Measurements from ENCODE around the gene TMEM121B. TPM values are rescaled to one million over a fixed set of nuclear protein-coding genes. Genes with fewer than 3 reads are reported as not detected.

Gene TMEM121B
- total RNA-seq, 4 donors from 2014 or later: 0.76 to 1.9 (median 1.6) TPM

GRCh38 chr22:17106785-17107546 is 14.2 kb downstream of the TMEM121B start:
- H3K4me1 ChIP-seq: no peaks in the 10 kb centered on the region
- peaks cover 82% of the 10 kb centered on the region for H3K36me3 ChIP-seq
- H3K27ac ChIP-seq: no peak overlapping the region
- H3K4me3 ChIP-seq: no peak overlapping the region
- no peak for DNase-seq (ENCODE audit: low spot score in 2 of 2)
- TF ChIP-seq POLR2AphosphoS5 (IDR thresholded peaks at IDR 0.05) (no peak), CTCF (IDR thresholded peaks at IDR 0.05) (no peak), EP300 (IDR thresholded peaks at IDR 0.05) (no peak), POLR2A (IDR thresholded peaks at IDR 0.05) (no peak)
- 78% methylated on average over 15 of the region's 15 CpGs for WGBS
- no peaks in the 10 kb centered on the region for H3K27me3 ChIP-seq
- no peaks in the 10 kb centered on the region for H3K9me3 ChIP-seq

- Histone ChIP-seq H3K27me3 (no peaks in the 10 kb centered on the region), H3K9me3 (no peaks in the 10 kb centered on the region), H3K4me1 (no peaks in the 10 kb centered on the region), H3K4me3 (no peak overlapping the region), H3K27ac (peak overlapping the region; percentile 29), H3K36me3 (peaks cover 89% of the 10 kb centered on the region)
- TF ChIP-seq EP300 (IDR thresholded peaks at IDR 0.05) (no peak), POLR2A (IDR thresholded peaks at IDR 0.05) (no peak), POLR2AphosphoS5 (IDR thresholded peaks at IDR 0.05) (no peak), CTCF (IDR thresholded peaks at IDR 0.05) (no peak)
- 84% methylated on average over 12 of the region's 12 CpGs for WGBS
- no peak for DNase-seq (ENCODE audit: low spot score in 2 of 2)
Observed at GRCh38 chr22:17106161-17106784, 14.9 kb downstream of the TMEM121B start.

GRCh38 chr22:17105143-17106129 is 15.7 kb downstream of the TMEM121B start:
- Histone ChIP-seq H3K9me3 (no peaks in the 10 kb centered on the region), H3K27me3 (no peaks in the 10 kb centered on the region), H3K27ac (no peak overlapping the region), H3K4me1 (no peaks in the 10 kb centered on the region), H3K36me3 (peaks cover 93% of the 10 kb centered on the region), H3K4me3 (no peak overlapping the region)
- no peak for TF ChIP-seq POLR2AphosphoS5 (IDR thresholded peaks at IDR 0.05)
- no peak for TF ChIP-seq CTCF (IDR thresholded peaks at IDR 0.05)
- no peak for TF ChIP-seq EP300 (IDR thresholded peaks at IDR 0.05)
- TF ChIP-seq POLR2A (IDR thresholded peaks at IDR 0.05): no peak
- no peak for DNase-seq (ENCODE audit: low spot score in 2 of 2)
- WGBS: 84% methylated on average over 12 of the region's 22 CpGs

- WGBS: 94% methylated on average over 13 of the region's 14 CpGs
- no peaks in the 10 kb centered on the region for H3K27me3 ChIP-seq
Observed at GRCh38 chr22:17104336-17104935, 16.7 kb downstream of the TMEM121B start.

More at GRCh38 chr22:17104336-17104935, 16.7 kb downstream of the TMEM121B start:
- no peak overlapping the region for H3K4me3 ChIP-seq
- H3K36me3 ChIP-seq: peaks cover 96% of the 10 kb centered on the region
- no peak overlapping the region for H3K27ac ChIP-seq
- no peaks in the 10 kb centered on the region for H3K9me3 ChIP-seq
- H3K4me1 ChIP-seq: no peaks in the 10 kb centered on the region
- no peak for DNase-seq (ENCODE audit: low spot score in 2 of 2)
- TF ChIP-seq POLR2A (IDR thresholded peaks at IDR 0.05) (no peak), CTCF (IDR thresholded peaks at IDR 0.05) (no peak), EP300 (IDR thresholded peaks at IDR 0.05) (no peak), POLR2AphosphoS5 (IDR thresholded peaks at IDR 0.05) (no peak)

All from suprapubic skin (tissue), 4 donors.